Measurements from ENCODE around the gene PDZD4.

The PDZD4 gene

GRCh38 chrX:153875391-153876111 is 45.2 kb upstream of the PDZD4 start:
- H3K4me3 ChIP-seq (ENCODE audit: low read depth, low read length): no peak overlapping the region
- peak; percentile 5 for DNase-seq (ENCODE audit: low read depth, low spot score)
- TF ChIP-seq CTCF (IDR thresholded peaks at IDR 0.05; ENCODE audit: low read depth, low read length): no peak
- in situ Hi-C loops (cut with HindIII; ENCODE audit: low sequenced_read_pairs): no loop called here

- no peak for TF ChIP-seq CTCF (IDR thresholded peaks at IDR 0.05; ENCODE audit: low read depth, low read length)
- in situ Hi-C loops (cut with HindIII; ENCODE audit: low sequenced_read_pairs): no loop called here
- H3K4me3 ChIP-seq (ENCODE audit: low read depth, low read length): no peak overlapping the region
- DNase-seq (ENCODE audit: low read depth, low spot score): no peak
These were observed 44.2 kb upstream of the PDZD4 start for GRCh38 chrX:153874366-153875125.

GRCh38 chrX:153874085-153874365 is 43.7 kb upstream of the PDZD4 start:
- no peak overlapping the region for H3K4me3 ChIP-seq (ENCODE audit: low read depth, low read length)
- in situ Hi-C loops (cut with HindIII; ENCODE audit: low sequenced_read_pairs): no loop called here
- no peak for DNase-seq (ENCODE audit: low read depth, low spot score)
- TF ChIP-seq CTCF (IDR thresholded peaks at IDR 0.05; ENCODE audit: low read depth, low read length): no peak

- no peak for DNase-seq (ENCODE audit: low read depth, low spot score)
- TF ChIP-seq CTCF (IDR thresholded peaks at IDR 0.05; ENCODE audit: low read depth, low read length): no peak
- in situ Hi-C loops (cut with HindIII; ENCODE audit: low sequenced_read_pairs): no loop called here
- H3K4me3 ChIP-seq (ENCODE audit: low read depth, low read length): no peak overlapping the region
These were observed 43.1 kb upstream of the PDZD4 start for GRCh38 chrX:153873282-153874084.

GRCh38 chrX:153871946-153872878 is 41.9 kb upstream of the PDZD4 start:
- no peak for DNase-seq (ENCODE audit: low read depth, low spot score)
- H3K4me3 ChIP-seq (ENCODE audit: low read depth, low read length): no peak overlapping the region
- in situ Hi-C loops (cut with HindIII; ENCODE audit: low sequenced_read_pairs): no loop called here
- TF ChIP-seq CTCF (IDR thresholded peaks at IDR 0.05; ENCODE audit: low read depth, low read length): no peak

GRCh38 chrX:153871451-153871850 is 41.1 kb upstream of the PDZD4 start:
- in situ Hi-C loops (cut with HindIII; ENCODE audit: low sequenced_read_pairs): no loop called here
- H3K4me3 ChIP-seq (ENCODE audit: low read depth, low read length): no peak overlapping the region
- no peak for DNase-seq (ENCODE audit: low read depth, low spot score)
- no peak for TF ChIP-seq CTCF (IDR thresholded peaks at IDR 0.05; ENCODE audit: low read depth, low read length)
